Epithelial cell of esophagus (primary cell): ENCODE measurements around the gene CACTIN.

ENCODE experiments used
- DNase-seq: peaks from one replicate; pipeline ENCODE4 v3.0.0; 2010; ENCODE audit warnings: low read depth
- H3K4me3 ChIP-seq: 2 replicates; pipeline ENCODE4 v1.5.1; 2011; ENCODE audit warnings: mild to moderate bottlenecking, low read length, control low read depth
- TF ChIP-seq, protein P1 (sequence below): IDR thresholded peaks from 2 replicates; pipeline ENCODE4 v1.5.1; 2011; ENCODE audit warnings: low read depth, mild to moderate bottlenecking, low read length, control low read depth, inconsistent platforms; ENCODE audit not compliant: insufficient read depth; ENCODE audit errors: missing control alignments

The CACTIN gene

DNA sequence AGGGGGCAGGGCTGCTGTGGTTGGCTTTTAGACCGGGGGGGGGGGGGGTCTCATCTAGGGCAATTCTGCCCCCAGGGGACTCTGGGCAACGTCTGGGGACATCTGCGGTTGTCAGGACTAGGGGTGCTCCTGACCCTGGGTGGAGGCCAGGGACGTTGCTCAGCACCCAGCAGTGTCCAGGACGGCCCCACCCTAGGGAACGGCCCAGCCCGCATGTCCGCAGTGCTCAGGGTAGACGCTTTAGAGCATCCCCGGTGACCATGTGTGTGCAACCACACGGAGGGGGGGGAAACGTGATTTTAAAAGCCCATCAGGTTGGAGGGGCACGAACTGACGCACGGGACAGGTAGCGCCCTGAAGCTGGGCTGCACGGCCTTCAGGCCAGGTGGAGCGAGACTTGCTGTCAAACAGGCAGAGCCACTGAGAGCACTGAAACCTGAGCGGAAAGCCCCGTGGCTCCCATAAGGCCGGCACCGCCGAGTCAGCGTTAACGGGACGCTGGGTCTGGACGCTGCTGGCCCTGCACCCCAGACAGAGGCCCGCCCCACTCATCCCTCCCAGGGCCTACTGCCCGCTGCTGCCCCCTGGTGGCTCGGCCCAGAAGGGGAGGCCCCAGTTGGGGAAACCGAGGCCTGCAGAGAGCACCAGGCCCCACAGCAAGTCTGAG is 8.3 kb downstream of the CACTIN start:
- H3K4me3 ChIP-seq = no peak overlapping the region
- TF ChIP-seq, protein P1, sequence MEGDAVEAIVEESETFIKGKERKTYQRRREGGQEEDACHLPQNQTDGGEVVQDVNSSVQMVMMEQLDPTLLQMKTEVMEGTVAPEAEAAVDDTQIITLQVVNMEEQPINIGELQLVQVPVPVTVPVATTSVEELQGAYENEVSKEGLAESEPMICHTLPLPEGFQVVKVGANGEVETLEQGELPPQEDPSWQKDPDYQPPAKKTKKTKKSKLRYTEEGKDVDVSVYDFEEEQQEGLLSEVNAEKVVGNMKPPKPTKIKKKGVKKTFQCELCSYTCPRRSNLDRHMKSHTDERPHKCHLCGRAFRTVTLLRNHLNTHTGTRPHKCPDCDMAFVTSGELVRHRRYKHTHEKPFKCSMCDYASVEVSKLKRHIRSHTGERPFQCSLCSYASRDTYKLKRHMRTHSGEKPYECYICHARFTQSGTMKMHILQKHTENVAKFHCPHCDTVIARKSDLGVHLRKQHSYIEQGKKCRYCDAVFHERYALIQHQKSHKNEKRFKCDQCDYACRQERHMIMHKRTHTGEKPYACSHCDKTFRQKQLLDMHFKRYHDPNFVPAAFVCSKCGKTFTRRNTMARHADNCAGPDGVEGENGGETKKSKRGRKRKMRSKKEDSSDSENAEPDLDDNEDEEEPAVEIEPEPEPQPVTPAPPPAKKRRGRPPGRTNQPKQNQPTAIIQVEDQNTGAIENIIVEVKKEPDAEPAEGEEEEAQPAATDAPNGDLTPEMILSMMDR = peak; percentile 78
- peak; percentile 34 for DNase-seq

DNA sequence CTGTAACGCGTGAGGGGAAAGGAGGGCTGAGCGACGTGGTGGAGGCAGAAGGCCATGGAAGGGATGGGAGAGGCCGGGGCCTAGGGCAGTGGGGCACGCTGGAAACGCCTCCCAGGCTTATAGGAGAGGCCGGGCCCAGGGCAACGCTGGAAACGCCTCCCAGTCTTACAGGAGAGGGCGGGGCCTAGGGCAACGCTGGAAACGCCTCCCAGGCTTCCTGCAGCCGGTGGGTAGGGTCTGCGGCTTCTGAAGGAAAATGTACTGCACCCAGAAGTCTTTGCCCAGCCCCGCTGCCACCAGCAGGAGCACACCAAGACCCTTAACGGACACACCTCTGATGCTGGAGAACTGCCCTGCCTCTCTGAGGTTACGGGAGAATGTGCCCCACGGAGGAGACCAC is 9.1 kb downstream of the CACTIN start:
- TF ChIP-seq, protein P1 = no peak
- no peak for DNase-seq

DNA sequence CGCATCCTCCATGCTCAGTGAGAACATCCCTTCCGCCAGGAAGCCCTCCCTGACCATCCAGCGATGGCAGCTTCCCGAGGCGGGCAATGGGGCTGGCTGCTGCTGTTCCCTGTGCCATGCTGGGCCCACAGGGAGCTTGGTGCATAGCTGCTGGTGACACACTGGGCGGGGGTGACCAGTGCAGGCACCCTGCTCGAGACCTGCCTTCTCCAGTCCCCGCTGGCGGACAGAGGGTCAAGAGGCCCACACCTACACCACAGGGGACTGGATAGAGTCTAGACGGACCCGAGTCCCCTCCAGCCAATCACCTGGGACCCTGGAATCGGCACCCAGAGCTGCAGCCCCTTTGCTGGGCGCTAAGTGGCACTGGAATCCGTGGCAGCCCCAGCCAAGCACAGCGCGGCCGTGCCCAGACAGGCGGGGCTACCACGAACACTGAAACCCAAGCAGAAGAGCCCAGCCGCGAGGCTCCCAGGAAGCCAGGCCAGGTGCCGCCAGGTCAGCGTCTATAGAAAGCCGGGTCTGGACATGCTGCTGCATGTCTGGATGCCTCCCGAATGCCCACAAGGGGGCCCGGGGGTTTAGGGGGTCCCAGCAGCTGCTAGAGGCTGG is 11.0 kb downstream of the CACTIN start:
- H3K4me3 ChIP-seq = no peak overlapping the region
- TF ChIP-seq, protein P1 = no peak
- no peak for DNase-seq

More for the DNA sequence above, 9.1 kb downstream of the CACTIN start:
- no peak overlapping the region for H3K4me3 ChIP-seq

DNA sequence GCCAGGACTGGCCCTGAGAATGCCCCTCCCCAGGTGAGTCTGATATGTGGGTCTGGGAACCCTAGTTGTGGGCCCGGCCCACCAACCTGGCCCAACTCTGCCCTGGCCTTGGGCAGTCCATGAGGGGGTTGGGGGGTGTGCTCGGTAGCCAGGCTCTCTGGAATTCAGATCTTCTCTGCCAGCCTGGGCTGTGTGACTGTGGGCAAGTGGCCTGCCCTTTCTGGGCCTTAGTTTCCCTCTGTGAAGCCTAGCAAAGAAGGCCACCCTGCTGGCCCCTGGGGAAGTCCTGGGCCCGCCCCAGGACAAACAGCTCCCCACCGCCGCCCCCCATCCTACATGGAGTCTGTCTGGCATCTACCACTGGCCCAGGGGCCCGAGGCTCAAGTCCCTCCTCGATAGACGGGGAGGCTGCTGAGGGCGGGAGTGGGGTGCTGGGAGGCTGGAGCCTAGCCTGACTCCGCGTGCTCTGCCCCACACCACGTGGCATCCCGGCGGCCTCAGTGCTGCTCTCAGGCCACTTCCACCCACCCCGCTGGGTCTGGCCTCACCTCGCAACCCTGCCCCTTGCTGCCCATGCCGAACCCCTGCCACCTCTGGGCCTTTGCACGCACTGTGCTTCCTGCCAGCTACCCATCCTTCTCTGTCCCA is 11.6 kb downstream of the CACTIN start:
- TF ChIP-seq, protein P1 = no peak
- no peak overlapping the region for H3K4me3 ChIP-seq
- DNase-seq = no peak

DNA sequence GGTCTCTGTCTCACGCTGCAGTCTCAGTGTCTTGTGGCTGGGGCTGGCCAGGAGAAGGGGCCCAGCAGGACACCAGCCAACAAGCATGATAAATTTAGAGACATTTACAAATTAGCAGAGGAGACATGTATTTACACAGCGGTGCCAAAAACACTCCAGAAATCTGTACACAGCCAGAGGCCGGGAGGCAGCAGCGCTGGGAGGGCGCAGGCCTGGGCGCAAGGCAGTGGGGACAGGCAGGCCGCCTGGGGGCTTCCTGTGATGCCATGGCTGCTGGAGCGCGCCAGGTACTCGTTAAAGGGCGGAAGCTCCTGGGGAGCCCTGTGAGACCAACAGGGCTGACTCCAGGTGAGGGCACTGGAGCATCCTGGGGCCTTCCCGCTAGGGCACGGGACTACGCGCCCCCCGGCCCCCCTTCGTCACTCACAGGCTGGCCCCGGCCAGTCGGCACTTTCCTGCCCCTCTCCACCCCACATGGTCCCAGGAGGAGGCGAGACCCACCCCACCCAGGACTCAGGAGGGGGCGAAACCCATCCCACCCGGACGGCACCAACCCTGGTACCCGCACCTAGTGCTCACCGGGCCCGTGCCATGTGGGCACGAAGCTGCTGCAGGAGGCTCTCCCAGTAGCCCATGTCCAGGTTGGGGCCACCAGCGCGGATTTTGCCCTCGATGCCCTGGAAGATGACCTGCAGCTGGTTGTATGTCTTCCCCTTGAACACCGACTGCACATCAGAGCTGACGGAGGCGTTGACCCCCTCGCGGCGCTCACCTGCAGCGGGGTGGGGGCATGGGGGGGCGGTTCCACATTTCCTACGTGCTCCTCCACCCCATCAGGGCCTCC is 12.6 kb downstream of the CACTIN start:
- H3K4me3 ChIP-seq = no peak overlapping the region
- TF ChIP-seq, protein P1 = no peak
- DNase-seq = no peak

DNA sequence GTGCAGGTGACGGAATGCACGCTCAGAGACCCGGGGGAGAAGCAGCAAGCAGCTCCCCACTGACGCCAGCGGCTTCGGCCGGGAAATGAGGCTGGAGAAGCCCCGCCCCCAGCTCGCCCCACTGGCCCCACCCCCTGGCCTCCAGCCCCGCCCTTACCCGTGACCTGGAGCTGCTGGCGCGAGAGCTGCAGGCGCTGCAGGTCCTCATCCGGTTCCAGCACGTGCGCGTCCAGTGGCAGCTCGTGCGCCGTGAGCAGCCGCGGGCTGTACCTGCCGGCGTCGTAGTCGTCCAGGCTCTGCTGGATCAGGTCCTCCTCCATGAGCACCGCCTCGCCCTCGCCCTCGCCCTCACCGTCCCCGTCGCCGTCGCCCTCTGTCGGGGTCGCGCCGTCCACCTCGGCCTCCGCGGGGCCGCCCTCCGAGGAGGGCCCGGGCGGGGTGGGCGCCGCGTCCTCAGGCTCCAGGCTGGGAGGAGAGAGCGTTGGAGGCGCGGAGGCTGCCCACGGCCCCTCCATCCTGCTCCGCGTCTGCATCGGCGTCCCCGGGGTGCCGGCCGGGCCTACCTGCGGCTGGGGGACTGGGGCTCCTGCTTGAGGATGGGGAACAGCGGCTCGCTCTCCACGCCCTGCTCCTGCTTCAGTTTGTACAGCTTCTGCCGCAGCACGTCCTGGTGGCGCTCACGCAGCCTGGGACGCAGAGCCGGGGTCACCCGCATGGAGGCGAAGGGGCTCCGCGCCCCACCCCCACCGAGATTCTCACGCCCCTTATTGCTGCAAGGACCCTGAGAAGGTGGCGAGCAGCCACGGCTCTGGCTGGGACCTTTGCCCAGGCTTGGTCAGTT is 13.5 kb downstream of the CACTIN start:
- no peak for DNase-seq
- TF ChIP-seq, protein P1 = no peak
- H3K4me3 ChIP-seq = no peak overlapping the region
